OCI-LY3 (cell line): ENCODE results near the gene FITM1.

Source experiments
- H2AFZ ChIP-seq: fragments of 200-600, 300-600 bp; shearing (Covaris generic); 2 replicates; pipeline ENCODE4 v1.6.0; 2014; ENCODE audit warnings: antibody characterized with exemption, low read depth, low read length
- H3K27ac ChIP-seq: fragments of 200-600, 300-600 bp; sonication (generic); 2 replicates; pipeline ENCODE4 v1.5.1; 2014; ENCODE audit warnings: mild to moderate bottlenecking, low read length, moderate library complexity, mixed read lengths
- H3K27me3 ChIP-seq: fragments of 200-600, 300-600 bp; sonication (generic); 2 replicates; pipeline ENCODE4 v1.6.1; 2014; ENCODE audit warnings: low read depth, low read length, mixed read lengths
- H3K36me3 ChIP-seq: fragments of 200-600, 300-600 bp; sonication (generic); replicated peaks from 2 replicates; pipeline ENCODE3; 2014; ENCODE audit warnings: low read depth, low read length, mixed read lengths
- H3K4me1 ChIP-seq: fragments of 300-600, 200-600 bp; sonication (generic); 2 replicates; pipeline ENCODE4 v1.6.1; 2014; ENCODE audit warnings: low read length, mixed read lengths
- H3K4me2 ChIP-seq: fragments of 200-600, 300-600 bp; sonication (generic); 2 replicates; pipeline ENCODE4 v1.6.1; 2014; ENCODE audit warnings: low read length, mixed read lengths
- H3K4me3 ChIP-seq: fragments of 300-600, 200-600 bp; sonication (generic); 2 replicates; pipeline ENCODE4 v1.5.1; 2014; ENCODE audit warnings: antibody characterized with exemption, mild to moderate bottlenecking, low read length, moderate library complexity
- H3K79me2 ChIP-seq: fragments of 300-600, 200-600 bp; shearing (Covaris generic); 2 replicates; pipeline ENCODE4 v1.6.1; 2014; ENCODE audit warnings: mild to moderate bottlenecking, low read length, mixed read lengths
- H3K9ac ChIP-seq: fragments of 300-600, 200-600 bp; shearing (Covaris generic); 2 replicates; pipeline ENCODE4 v1.6.0; 2014; ENCODE audit warnings: mild to moderate bottlenecking, low read length, moderate library complexity
- H3K9me3 ChIP-seq: fragments of 200-600, 300-600 bp; shearing (Covaris generic); 2 replicates; pipeline ENCODE4 v1.6.1; 2014; ENCODE audit warnings: low read length, mixed read lengths; ENCODE audit not compliant: insufficient read depth
- H4K20me1 ChIP-seq: fragments of 200-600, 300-600 bp; sonication (generic); 2 replicates; pipeline ENCODE4 v1.6.1; 2016; ENCODE audit warnings: low read length, mixed read lengths; ENCODE audit not compliant: insufficient read depth
- EZH2phosphoT487 ChIP-seq: fragments of 200-600 bp; shearing (Covaris generic); IDR thresholded peaks from 2 replicates; pipeline ENCODE4 v1.6.1; 2018; ENCODE audit warnings: antibody characterized with exemption, mixed run types, low read depth
- TF ChIP-seq, protein P1 (sequence below): fragments of 200-600, 300-600 bp; sonication (generic); IDR thresholded peaks from 2 replicates; pipeline ENCODE4 v1.5.1; 2014; ENCODE audit warnings: antibody characterized with exemption, low read length, low read depth

The FITM1 gene

DNA sequence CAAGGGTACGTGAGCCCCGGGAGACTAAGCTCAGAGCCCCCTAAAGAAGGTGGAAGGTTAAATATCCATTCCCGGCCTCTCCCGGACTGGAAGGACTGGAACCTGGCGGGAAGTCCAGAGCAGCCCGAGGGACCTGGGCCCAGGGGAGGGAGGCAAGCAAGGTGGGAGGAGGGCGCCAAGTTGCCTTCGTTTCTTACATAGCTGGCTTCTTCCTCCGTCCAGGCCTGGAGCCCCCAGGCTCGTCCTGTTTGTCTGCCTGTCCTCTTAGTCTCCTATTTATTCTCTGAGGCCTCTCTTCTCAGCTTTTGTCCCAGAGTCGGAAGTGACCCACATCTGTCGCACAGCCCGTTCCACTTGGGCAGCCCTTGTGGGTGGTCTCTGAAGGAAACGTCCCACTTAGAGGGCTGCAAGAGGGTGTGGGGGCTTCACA is 35.6 kb upstream of the FITM1 start:
- peaks cover 17% of the 10 kb centered on the region for H3K79me2 ChIP-seq
- peak overlapping the region; percentile 79 for H3K27ac ChIP-seq
- H4K20me1 ChIP-seq: no peaks in the 10 kb centered on the region
- no peaks in the 10 kb centered on the region for H3K27me3 ChIP-seq
- peak overlapping the region; percentile 43; the same call in 1 of the 2 replicates for H2AFZ ChIP-seq
- no peak for TF ChIP-seq EZH2phosphoT487
- TF ChIP-seq, protein P1, sequence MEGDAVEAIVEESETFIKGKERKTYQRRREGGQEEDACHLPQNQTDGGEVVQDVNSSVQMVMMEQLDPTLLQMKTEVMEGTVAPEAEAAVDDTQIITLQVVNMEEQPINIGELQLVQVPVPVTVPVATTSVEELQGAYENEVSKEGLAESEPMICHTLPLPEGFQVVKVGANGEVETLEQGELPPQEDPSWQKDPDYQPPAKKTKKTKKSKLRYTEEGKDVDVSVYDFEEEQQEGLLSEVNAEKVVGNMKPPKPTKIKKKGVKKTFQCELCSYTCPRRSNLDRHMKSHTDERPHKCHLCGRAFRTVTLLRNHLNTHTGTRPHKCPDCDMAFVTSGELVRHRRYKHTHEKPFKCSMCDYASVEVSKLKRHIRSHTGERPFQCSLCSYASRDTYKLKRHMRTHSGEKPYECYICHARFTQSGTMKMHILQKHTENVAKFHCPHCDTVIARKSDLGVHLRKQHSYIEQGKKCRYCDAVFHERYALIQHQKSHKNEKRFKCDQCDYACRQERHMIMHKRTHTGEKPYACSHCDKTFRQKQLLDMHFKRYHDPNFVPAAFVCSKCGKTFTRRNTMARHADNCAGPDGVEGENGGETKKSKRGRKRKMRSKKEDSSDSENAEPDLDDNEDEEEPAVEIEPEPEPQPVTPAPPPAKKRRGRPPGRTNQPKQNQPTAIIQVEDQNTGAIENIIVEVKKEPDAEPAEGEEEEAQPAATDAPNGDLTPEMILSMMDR: no peak
- H3K4me1 ChIP-seq: peaks cover 22% of the 10 kb centered on the region
- H3K4me2 ChIP-seq: peak overlapping the region; percentile 97
- peaks cover 26% of the 10 kb centered on the region for H3K36me3 ChIP-seq
- H3K9me3 ChIP-seq: no peaks in the 10 kb centered on the region
- peak overlapping the region; percentile 93 for H3K4me3 ChIP-seq
- peak overlapping the region; percentile 100 for H3K9ac ChIP-seq

DNA sequence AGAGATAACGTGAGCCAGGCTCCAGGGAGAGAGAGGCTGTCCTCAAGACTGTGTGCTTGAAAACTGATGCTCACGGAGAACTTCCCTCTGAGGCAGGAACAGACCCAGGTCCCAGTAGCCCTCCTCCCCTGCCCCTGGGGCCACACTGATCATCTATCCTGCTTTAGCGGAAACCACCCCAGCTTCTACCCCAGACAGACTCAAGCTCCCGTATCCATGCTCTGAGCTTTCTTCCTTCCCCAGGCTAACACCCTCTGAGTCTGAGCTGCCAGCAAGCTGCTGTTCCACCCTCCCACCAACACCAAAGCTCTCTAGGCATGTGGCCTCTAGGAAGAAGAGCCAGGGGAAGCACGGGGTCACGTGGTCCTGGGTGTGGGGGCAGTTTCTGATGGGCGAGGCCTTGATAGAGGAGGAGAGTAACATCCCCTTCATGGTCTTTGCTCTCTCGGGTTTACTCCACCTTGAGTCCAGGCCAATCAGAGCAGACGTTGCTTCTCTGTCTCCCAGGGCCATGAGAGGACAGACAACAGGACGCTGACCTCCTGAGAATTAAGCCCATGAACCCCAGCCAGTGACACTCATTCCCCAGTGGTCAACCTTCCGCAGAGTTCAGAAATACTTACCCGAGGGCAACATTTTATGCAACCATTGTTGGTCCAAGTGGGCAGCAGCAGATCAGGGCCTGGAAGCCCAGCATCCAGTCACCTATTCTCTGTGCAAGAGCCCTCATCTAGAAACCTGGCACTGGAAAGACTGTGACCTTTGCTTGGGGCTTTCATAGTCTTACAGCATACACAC is 35.0 kb upstream of the FITM1 start:
- Histone ChIP-seq H3K4me3 (peak overlapping the region; percentile 93), H3K27ac (peak overlapping the region; percentile 79), H3K4me2 (peak overlapping the region; percentile 97), H3K27me3 (no peaks in the 10 kb centered on the region), H3K9ac (peak overlapping the region; percentile 100), H3K4me1 (peaks cover 18% of the 10 kb centered on the region), H3K79me2 (peaks cover 17% of the 10 kb centered on the region), H4K20me1 (no peaks in the 10 kb centered on the region), H2AFZ (no peak overlapping the region), H3K36me3 (peaks cover 32% of the 10 kb centered on the region), H3K9me3 (no peaks in the 10 kb centered on the region)
- TF ChIP-seq, protein P1: no peak
- TF ChIP-seq EZH2phosphoT487: no peak

DNA sequence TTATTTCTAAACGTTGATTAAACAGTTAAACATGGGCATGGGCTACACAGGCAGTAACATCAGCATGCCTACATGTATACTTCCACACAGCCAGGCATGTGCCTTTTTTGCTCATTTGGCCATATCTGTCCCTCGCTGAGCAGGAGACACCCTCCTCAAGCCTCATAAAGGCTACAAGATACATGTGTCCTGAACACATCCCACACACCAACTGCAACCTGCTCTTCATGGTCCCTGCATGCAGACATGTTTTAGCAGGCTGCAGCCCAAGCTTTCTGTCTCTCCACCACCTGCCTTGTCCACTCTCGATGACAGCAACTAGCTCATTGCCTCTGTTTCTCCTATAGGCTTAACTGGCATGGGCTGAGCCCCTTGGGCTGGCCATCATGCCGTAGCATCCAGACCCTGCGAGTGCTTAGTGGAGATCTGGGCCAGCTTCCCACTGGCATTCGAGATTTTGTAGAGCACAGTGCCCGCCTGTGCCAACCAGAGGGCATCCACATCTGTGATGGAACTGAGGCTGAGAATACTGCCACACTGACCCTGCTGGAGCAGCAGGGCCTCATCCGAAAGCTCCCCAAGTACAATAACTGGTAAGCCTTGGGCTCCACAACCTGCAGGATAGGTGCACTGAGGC is 33.8 kb upstream of the FITM1 start:
- Histone ChIP-seq H3K9ac (no peak overlapping the region), H3K27me3 (no peaks in the 10 kb centered on the region)

More for the DNA sequence above, 33.8 kb upstream of the FITM1 start:
- Histone ChIP-seq H3K79me2 (peaks cover 17% of the 10 kb centered on the region), H3K36me3 (peaks cover 37% of the 10 kb centered on the region), H3K4me3 (no peak overlapping the region), H3K4me2 (no peak overlapping the region), H3K9me3 (no peaks in the 10 kb centered on the region), H3K27ac (no peak overlapping the region), H4K20me1 (no peaks in the 10 kb centered on the region), H2AFZ (no peak overlapping the region), H3K4me1 (peaks cover 15% of the 10 kb centered on the region)
- TF ChIP-seq, protein P1: no peak
- TF ChIP-seq EZH2phosphoT487: no peak
